BLaER1 treated with 17β-estradiol and CSF1 and Interleukin-3, amounts not matched to agents 10 nM and 100 nM (cell line): Measurements from ENCODE around the gene BTN3A1.

Experiments used
- H3K27ac ChIP-seq, 11 experiments: shearing (Covaris generic); formaldehyde crosslinking; 2 replicates each; pipeline ENCODE4 v1.8.1; 2022
- H3K27me3 ChIP-seq, 11 experiments: shearing (Covaris generic); formaldehyde crosslinking; 2 replicates each; pipeline ENCODE4 v1.8.1; 2022
- H3K36me3 ChIP-seq, 11 experiments: shearing (Covaris generic); formaldehyde crosslinking; 2 replicates each; pipeline ENCODE4 v1.8.1; 2022
- H3K4me1 ChIP-seq, 10 experiments: shearing (Covaris generic); formaldehyde crosslinking; 2 replicates each; pipeline ENCODE4 v1.8.1; 2022
- H3K4me2 ChIP-seq, 11 experiments: shearing (Covaris generic); formaldehyde crosslinking; 2 replicates each; pipeline ENCODE4 v1.8.1; 2022
- H3K4me3 ChIP-seq, 10 experiments: shearing (Covaris generic); formaldehyde crosslinking; 2 replicates each; pipeline ENCODE4 v1.8.1; 2022
- H3K9ac ChIP-seq, 11 experiments: shearing (Covaris generic); formaldehyde crosslinking; 2 replicates each; pipeline ENCODE4 v1.8.1; 2022
- H3K9me3 ChIP-seq, 11 experiments: shearing (Covaris generic); formaldehyde crosslinking; replicated peaks in 1 of 11; 2 replicates each; pipeline ENCODE4 v1.8.1; 2022
- H4K20me1 ChIP-seq, 11 experiments: shearing (Covaris generic); formaldehyde crosslinking; 2 replicates each; pipeline ENCODE4 v1.8.1; 2022
- Cebpa-rat ChIP-seq, 11 experiments: shearing (Covaris generic); IDR thresholded peaks; 2 replicates each; pipeline ENCODE4 v1.8.1; 2022

The BTN3A1 gene

DNA sequence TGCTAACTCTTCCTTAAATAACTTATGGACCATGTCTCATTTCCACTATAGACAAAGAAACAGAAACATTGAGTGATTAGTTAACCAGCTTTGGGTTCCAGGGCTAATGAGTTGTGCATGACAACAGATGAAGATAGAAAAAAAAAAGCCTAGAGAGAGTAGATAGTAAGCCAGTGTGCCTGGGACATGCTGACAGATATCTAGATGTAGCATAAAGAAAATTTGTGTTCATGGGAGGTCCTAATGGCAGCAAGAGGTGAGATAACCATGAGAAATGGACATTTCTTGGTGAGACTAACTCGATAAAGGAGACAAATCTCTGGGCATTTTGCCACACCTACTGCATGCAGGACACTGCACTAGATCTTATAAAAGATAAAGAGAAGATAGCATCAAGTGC is 35.5 kb downstream of the BTN3A1 start:
- Histone ChIP-seq H3K9me3 (peaks cover 25 to 34% (median 31%) of the 10 kb centered on the region in 11 experiments), H4K20me1 (no peaks in the 10 kb centered on the region), H3K4me3 (no peak overlapping the region), H3K4me1 (peaks cover 16 to 26% (median 21%) of the 10 kb centered on the region in 10 experiments), H3K36me3 (peaks cover 4 to 32% (median 20%) of the 10 kb centered on the region in 11 experiments; a peak in 19 of 22 replicates), H3K27ac (no peak overlapping the region), H3K4me2 (no peak overlapping the region), H3K9ac (no peak overlapping the region), H3K27me3 (no peaks in the 10 kb centered on the region)
- no peak for TF ChIP-seq Cebpa-rat (IDR thresholded peaks at IDR 0.05)

DNA sequence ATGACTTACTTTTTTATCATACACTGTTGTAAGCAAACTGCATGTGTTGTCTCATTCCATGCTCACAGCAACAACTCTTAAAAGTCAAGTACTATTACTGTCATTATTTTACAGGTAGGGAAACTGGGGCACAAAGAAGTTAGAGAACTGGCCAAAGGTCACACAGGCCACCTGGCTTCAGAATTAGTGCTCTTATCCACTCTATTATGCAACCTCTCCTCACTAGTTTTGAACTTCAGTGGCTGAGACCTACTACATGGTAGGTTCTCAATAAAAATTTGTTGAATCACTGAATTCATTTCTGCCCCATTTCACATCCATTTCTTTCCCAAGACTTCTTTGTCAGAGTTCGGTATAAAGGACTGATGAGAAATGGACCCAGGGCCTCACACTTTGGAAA is 35.9 kb downstream of the BTN3A1 start:
- TF ChIP-seq Cebpa-rat (IDR thresholded peaks at IDR 0.05): no peak
- no peak overlapping the region for H3K4me2 ChIP-seq
- peaks cover 20 to 29% (median 26%) of the 10 kb centered on the region in 11 experiments for H3K9me3 ChIP-seq
- H3K4me1 ChIP-seq: peaks cover 16 to 26% (median 21%) of the 10 kb centered on the region in 10 experiments
- H3K9ac ChIP-seq: no peak overlapping the region
- no peak overlapping the region for H3K4me3 ChIP-seq
- H3K36me3 ChIP-seq: peaks cover 2 to 27% (median 15%) of the 10 kb centered on the region in 11 experiments; a peak in 15 of 22 replicates
- no peak overlapping the region for H3K27ac ChIP-seq
- H4K20me1 ChIP-seq: no peaks in the 10 kb centered on the region
- H3K27me3 ChIP-seq: no peaks in the 10 kb centered on the region

DNA sequence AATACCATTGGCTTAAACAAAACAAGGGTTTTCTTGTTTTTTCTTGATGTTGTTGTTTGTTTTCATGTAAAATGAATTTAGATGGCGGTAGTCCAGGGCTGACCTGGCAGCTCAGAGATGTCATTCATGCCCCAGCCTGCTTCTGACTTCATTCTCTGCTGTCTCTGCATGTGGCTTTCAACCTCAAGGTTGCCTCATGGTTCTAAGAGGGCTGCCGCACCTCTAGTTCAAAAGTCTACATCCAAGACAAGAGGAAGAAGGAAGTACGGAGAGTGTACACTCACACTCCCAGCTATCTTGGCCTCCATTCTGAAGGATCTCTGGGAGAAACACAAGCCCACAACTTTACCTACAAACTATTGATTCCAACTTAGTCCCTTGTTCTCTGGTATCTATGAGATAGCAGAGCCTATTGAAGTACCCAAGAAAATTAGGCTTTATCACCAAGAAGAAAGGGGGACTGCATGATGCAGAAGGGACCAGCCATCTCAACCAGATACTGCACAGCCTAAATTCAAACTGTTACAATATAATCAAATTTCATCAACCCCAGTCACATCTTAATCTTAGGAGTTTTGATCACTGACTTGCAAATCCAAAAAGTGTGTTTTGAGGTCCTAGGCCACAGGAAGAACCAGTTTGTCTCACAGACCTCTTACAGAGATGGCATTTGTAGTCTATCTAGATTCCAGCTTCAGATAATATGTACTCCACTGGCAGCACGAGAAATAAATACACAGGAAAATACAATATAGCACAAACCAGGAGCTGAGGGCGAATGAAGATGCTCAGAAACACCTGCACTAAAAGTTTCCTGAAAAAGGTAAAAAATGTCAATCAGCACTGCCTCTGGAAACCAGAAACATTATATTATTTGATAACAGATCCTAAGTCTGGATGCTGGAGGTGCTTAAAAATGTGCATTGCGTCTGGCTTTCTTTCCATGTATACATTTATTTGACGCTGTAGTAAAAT is 37.4 kb downstream of the BTN3A1 start:
- Histone ChIP-seq H3K27ac (peak overlapping the region in 10 of 11 experiments; percentile 53 to 87 (median 83); a peak in 21 of 22 replicates), H3K36me3 (peaks cover 3 to 19% (median 4%) of the 10 kb centered on the region in 11 experiments; a peak in 12 of 22 replicates), H4K20me1 (no peaks in the 10 kb centered on the region), H3K9me3 (peaks cover 6 to 15% (median 12%) of the 10 kb centered on the region in 11 experiments), H3K4me3 (peak overlapping the region; percentile 52 to 75 (median 65)), H3K4me2 (peak overlapping the region; percentile 77 to 90 (median 84)), H3K9ac (peak overlapping the region; percentile 71 to 86 (median 77); a peak in 21 of 22 replicates), H3K4me1 (peaks cover 16 to 26% (median 21%) of the 10 kb centered on the region in 10 experiments), H3K27me3 (no peaks in the 10 kb centered on the region)
- no peak for TF ChIP-seq Cebpa-rat (IDR thresholded peaks at IDR 0.05)

DNA sequence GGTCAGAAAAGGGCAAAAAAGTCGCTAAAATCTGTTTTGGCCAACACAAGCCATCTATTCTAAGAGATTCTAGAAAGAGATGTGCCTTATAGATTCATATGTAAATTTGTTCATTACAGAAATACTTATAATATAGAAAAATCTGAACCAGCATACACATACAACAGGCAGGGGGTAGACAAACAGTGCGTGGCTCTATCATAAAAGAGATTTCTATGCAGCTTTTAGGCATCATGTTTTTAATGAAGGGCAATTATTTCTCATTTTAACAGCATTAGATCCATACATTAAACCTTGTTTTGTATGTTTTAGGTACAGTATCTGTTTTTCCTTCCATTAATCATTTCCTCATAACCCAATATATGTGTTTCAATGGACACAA is 38.9 kb downstream of the BTN3A1 start:
- H3K9me3 ChIP-seq: no peaks in the 10 kb centered on the region
- H3K9ac ChIP-seq: peak overlapping the region; percentile 71 to 86 (median 77)
- H3K4me1 ChIP-seq: peaks cover 21 to 34% (median 28%) of the 10 kb centered on the region in 10 experiments
- no peaks in the 10 kb centered on the region for H4K20me1 ChIP-seq
- H3K27me3 ChIP-seq: no peaks in the 10 kb centered on the region
- peak overlapping the region; percentile 52 to 75 (median 65) for H3K4me3 ChIP-seq
- peaks cover 0 to 21% (median 0%) of the 10 kb centered on the region in 11 experiments; a peak in 9 of 22 replicates for H3K36me3 ChIP-seq
- H3K27ac ChIP-seq: peak overlapping the region in 10 of 11 experiments; percentile 65 to 87 (median 83); a peak in 20 of 22 replicates
- H3K4me2 ChIP-seq: peak overlapping the region; percentile 77 to 90 (median 84)
- no peak for TF ChIP-seq Cebpa-rat (IDR thresholded peaks at IDR 0.05)

DNA sequence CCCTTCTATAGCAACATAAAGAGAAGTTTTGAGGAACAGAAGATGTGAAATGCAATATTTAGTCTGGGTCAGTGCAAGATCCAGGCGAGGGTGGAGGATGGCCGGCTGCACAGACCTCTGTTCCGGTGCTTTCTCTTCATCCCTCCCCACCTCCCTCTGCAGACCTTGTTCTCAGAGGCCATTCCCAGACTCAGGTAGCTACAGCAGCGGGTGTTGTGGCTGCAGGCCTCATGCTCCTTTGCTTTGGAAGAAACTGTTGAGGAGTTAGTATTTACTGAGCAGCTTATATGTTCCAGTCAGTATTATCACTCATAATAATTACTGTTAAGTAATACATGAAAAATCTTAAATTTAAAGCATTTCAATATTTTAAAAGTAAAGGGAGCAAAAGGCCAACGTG is 39.9 kb downstream of the BTN3A1 start:
- H3K9me3 ChIP-seq: no peaks in the 10 kb centered on the region
- no peaks in the 10 kb centered on the region for H3K27me3 ChIP-seq
- peaks cover 0 to 28% (median 0%) of the 10 kb centered on the region in 11 experiments; a peak in 11 of 22 replicates for H3K36me3 ChIP-seq
- H3K9ac ChIP-seq: peak overlapping the region in 4 of 11 experiments; percentile 36 to 86 (median 58); a peak in 6 of 22 replicates
- H3K4me3 ChIP-seq: peak overlapping the region in 3 of 10 experiments; percentile 12 to 64 (median 33); a peak in 3 of 20 replicates
- no peaks in the 10 kb centered on the region for H4K20me1 ChIP-seq
- H3K4me2 ChIP-seq: peak overlapping the region; percentile 57 to 88 (median 79)
- no peak for TF ChIP-seq Cebpa-rat (IDR thresholded peaks at IDR 0.05)
- H3K4me1 ChIP-seq: peaks cover 29 to 43% (median 33%) of the 10 kb centered on the region in 10 experiments
- H3K27ac ChIP-seq: no peak overlapping the region

DNA sequence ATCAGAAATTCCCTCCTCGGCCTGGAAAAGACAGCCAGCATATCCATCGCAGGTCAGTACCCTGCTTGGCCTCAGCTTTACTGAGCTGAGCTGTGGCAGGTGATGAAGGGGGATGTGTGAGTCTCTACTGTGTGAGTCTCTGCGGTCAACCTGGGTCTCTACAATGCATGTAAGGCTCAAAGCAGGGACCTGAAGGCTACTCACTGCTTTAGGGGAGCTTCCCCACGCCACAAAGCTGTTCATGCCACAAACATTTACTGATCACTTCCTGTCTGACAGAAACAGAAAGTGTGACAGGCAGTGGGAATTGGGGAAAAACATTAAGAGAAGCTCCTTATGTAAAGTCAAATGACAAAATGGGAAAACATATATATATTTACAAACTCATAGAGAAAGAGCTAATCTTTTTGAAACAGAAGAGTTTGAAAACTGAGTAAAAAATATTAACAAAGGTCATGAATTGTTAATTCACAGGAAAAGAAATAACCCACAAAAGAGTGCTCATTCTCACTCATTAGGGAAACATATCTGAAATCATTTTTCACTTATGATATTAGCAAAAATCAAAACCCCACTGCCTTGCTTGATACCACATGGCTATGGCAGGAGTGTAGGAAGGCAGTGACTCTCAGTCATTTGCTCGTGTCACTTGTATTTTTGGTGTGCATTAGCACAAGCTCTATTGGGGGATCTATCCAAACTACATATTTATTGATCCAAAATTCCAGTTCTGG is 44.0 kb downstream of the BTN3A1 start:
- no peak overlapping the region for H3K27ac ChIP-seq
- TF ChIP-seq Cebpa-rat (IDR thresholded peaks at IDR 0.05): no peak
- H3K36me3 ChIP-seq: peaks cover 0 to 49% (median 8%) of the 10 kb centered on the region in 11 experiments; a peak in 13 of 22 replicates
- no peak overlapping the region for H3K4me3 ChIP-seq
- no peaks in the 10 kb centered on the region for H4K20me1 ChIP-seq
- no peaks in the 10 kb centered on the region for H3K9me3 ChIP-seq
- peak overlapping the region in 10 of 11 experiments; percentile 0 to 72 (median 42); a peak in 14 of 22 replicates for H3K4me2 ChIP-seq
- no peaks in the 10 kb centered on the region for H3K27me3 ChIP-seq
- H3K9ac ChIP-seq: no peak overlapping the region
- peaks cover 18 to 31% (median 21%) of the 10 kb centered on the region in 10 experiments for H3K4me1 ChIP-seq

DNA sequence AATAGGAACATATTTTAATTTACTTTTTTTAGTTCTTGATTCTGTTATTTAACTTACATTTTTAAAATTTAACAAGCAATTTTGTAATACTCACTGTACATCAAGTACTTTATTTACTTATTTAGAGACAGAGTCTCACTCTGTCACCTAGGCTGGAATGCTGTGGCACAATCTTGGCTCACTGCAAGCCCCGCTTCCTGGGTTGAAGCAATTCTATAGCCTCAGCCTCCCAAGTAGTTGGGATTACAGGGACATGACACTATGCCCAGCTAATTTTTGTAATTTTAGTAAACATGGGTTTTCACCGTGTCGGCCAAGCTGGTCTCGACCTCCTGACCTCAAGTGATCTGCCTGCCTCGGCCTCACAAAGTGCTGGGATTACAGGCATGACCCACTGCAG is 45.2 kb downstream of the BTN3A1 start:
- TF ChIP-seq Cebpa-rat (IDR thresholded peaks at IDR 0.05): no peak

DNA sequence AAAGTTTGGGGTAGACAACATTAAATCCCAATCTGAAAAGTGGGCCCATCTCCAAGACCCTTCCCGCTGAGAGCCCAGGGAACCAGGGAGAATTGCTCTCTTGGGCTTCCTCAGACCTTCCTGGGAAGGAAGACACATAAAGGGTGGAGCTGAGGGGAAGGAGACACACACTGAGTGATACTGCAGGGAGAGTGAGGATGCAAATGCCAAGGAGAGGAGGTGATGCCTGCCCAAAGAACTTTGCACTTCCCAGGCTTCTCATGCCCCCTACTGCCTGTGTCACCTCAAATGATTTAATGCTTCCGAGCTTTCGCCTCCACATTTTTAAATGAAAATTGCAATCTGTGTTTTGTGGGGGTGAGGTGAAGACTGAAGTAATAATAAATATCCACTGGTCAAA is 48.2 kb downstream of the BTN3A1 start:
- no peak for TF ChIP-seq Cebpa-rat (IDR thresholded peaks at IDR 0.05)
- Histone ChIP-seq H3K36me3 (peaks cover 0 to 47% (median 3%) of the 10 kb centered on the region in 11 experiments; a peak in 11 of 22 replicates), H3K9me3 (no peaks in the 10 kb centered on the region), H3K4me2 (no peak overlapping the region), H3K4me3 (no peak overlapping the region), H3K9ac (no peak overlapping the region), H3K27me3 (no peaks in the 10 kb centered on the region), H3K27ac (no peak overlapping the region), H3K4me1 (peaks cover 30 to 40% (median 34%) of the 10 kb centered on the region in 10 experiments), H4K20me1 (no peaks in the 10 kb centered on the region)

More for the DNA sequence above, 45.2 kb downstream of the BTN3A1 start:
- Histone ChIP-seq H3K9me3 (no peaks in the 10 kb centered on the region), H3K4me3 (no peak overlapping the region), H3K4me1 (peaks cover 9 to 20% (median 12%) of the 10 kb centered on the region in 10 experiments; a peak in 18 of 20 replicates), H3K27ac (no peak overlapping the region), H3K27me3 (no peaks in the 10 kb centered on the region), H4K20me1 (no peaks in the 10 kb centered on the region), H3K36me3 (peaks cover 0 to 57% (median 8%) of the 10 kb centered on the region in 11 experiments; a peak in 13 of 22 replicates), H3K9ac (no peak overlapping the region), H3K4me2 (no peak overlapping the region)
